HG03060 (cell line): ENCODE data around the gene FMR1NB.

Experiments
- ATAC-seq: cut with Tn5 transposase; IDR thresholded peaks from one replicate; pipeline ENCODE4 v1.9.1; 2021; ENCODE audit warnings: low read depth, moderate number of reproducible peaks; ENCODE audit not compliant: unreplicated experiment

FMR1NB gene

DNA sequence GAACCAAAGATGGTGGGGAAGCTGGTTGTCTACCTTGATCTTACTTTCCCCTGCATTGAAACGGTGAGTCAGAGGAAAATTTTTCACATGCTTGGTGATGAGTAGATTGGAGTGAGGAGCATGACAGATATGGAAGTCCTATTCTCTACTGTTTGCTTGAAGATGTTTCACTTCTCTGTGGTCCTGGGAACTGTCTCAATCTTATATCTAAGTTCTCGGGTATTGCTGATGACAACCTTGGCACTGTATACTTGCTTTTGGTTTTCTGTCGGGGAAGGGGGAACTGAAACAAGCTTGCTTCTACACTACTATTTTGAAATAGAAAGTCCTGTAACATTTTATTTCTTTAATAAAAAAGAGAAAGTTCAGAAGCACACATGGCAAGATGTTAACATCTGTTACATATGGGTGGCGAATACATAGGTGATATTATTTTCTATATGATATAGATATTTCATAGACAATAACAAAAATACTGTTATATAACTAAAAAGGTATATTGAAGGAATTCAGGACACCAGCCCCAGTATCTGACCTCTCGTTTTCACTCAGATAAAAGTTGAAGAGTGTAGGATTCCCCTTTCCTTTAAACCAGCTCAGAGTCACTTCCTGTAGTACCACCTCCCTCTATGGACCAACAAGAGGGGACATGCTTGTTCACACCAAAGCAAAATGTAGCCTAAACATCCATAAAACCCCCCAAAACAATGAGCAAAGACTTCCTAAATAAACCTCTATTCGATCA, 88.8 kb downstream of the FMR1NB start:
- peak; percentile 99 for ATAC-seq

DNA sequence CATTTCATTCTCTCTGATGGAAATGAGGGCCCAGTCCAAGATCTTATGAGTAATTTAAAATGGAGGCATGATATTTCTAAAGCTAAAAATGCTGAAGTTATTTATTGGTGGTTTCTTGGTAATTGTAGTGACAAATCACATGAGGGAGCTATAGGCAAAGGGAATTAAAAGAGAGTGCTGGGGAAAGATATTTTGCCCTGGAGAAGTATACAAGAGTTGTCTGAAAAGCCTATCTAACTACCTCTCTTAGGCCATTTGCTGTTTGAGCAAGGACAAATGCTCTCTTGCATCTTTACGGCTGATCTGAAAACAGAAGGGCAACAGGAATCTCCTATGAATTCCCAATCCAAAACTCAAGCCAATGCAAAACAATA, 89.4 kb downstream of the FMR1NB start:
- ATAC-seq: no peak
